ENCODE results near the gene CCNYL1. TPM values are rescaled to one million over a fixed set of nuclear protein-coding genes. Genes with fewer than 3 reads are reported as not detected.
"Not testable (repeated sequence)": the region's sequence is repeated elsewhere in the genome, so short reads cannot be mapped to it uniquely, and the experiment has no call there.

The CCNYL1 gene
- total RNA-seq, 1 experiment from 2014 or later: 4.9 TPM

GRCh38 chr2:207697411-207697810 lies 14.0 kb upstream of the CCNYL1 start:
- no peak for DNase-seq (ENCODE audit: low spot score)

- no peak for DNase-seq (ENCODE audit: low spot score)
Observed at GRCh38 chr2:207698301-207698700, 13.1 kb upstream of the CCNYL1 start.

GRCh38 chr2:207704078-207704477 lies 7.4 kb upstream of the CCNYL1 start:
- DNase-seq (ENCODE audit: low spot score): no peak

DNA sequence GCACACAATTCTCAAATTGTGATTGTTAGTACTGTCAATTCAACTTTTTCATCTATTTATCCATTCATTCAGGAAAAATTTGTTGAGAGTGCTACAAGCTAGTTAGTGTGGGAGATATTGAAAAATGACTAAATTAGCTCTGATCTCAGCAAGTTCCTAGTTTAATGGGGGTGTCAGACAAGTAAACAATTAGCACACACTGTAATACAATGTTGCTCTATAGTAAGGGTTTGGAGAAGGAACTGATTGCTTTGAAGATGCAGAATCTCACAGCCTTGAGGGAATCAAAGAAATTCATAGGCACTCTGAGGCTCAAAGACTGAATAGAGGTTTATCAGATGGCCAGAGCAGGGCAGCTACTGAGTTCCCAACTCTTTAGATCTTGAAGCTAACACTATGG lies 6.8 kb upstream of the CCNYL1 start:
- DNase-seq (ENCODE audit: low spot score): no peak

- DNase-seq (ENCODE audit: low spot score): no peak
Observed at GRCh38 chr2:207706936-207707860, 4.2 kb upstream of the CCNYL1 start.

DNA sequence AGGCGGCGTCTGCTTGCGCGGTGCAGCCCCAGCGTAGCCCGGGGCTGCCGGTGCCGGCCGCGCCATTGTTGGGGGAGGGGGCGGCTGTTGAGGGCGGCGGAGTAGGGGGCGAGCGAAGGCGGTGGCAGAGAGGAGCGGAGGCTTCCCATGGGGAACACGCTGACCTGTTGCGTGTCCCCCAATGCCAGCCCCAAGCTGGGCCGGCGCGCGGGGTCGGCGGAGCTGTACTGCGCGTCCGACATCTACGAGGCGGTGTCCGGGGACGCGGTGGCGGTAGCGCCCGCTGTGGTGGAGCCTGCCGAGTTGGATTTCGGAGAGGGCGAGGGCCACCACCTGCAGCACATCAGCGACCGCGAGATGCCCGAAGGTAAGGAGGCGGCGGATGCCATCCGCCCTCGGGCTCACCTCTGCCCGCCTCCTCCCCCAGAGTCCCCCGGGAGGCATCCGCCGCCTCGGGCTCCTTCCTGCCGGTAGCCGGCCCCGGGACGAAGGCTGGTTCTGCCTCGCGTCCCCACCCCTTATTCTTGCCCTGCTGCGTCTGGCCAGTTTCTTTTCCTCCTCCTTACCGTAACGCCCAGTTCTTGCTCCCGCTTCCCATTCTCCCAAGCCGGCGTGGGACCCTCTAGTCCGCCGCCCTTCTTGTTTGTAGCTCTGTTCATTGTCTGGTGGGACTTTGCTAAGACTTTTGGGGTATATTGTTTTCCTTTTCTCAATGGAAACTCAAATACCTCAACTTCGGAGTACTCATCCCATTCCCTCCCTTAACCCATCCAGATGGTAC lies 500 bp downstream of the CCNYL1 start:
- DNase-seq (ENCODE audit: low spot score): peak; percentile 28

GRCh38 chr2:207716056-207716455 lies 4.6 kb downstream of the CCNYL1 start:
- DNase-seq (ENCODE audit: low spot score): no peak

DNA sequence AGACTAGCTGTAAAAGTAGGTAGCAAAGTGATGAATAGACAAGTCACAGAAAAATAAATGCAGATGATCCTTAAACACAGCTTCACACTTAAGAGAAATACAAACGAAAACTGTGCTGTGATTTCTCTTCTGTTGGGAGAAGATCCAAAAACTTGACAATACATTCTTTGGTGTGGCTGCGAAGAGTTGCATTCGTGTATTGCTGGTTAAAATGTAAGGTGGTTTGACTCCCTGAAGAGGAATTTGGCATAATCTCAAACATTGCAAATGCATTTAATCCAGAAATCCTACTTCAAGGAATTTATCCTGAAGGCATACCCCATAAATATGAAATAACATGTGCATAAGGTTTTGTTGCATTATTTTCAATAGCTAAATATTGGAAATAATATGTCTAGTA lies 7.1 kb downstream of the CCNYL1 start:
- DNase-seq (ENCODE audit: low spot score): no peak

- no peak for DNase-seq (ENCODE audit: low spot score)
Observed at GRCh38 chr2:207719008-207719407, 7.6 kb downstream of the CCNYL1 start.

- not testable (repeated sequence) for DNase-seq (ENCODE audit: low spot score)
Observed at GRCh38 chr2:207719655-207720054, 8.2 kb downstream of the CCNYL1 start.

DNA sequence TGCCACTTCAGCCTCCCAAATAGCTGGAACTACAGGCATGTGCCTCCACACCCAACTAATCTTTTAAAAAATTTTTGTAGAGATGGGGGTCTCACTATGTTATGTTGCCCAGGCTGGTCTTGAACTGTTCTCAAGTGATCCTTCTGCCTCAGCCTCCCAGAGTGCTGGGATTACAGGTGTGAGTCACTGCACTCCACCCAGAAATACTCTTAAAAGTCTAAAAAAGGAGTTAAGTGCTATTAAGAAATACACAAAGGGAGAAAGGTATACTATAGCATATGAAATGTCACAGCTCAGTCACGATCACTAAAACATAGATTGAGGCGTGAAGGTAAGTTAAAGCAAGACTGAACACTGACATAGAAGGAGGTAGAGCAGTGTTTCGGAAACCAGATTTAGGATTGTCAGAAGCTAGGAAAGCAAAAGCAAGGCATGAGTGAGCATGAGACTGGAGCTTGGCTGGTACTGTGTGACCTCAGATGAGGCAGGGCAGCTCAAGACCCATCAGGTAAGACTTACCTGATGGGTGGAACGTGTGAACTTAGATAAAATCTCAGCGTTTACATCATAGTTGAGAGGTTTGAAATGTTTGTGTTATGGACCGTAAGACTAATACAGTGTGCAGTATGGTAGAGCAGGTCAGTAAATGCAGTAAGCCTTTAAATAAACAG lies 9.2 kb downstream of the CCNYL1 start:
- no peak for DNase-seq (ENCODE audit: low spot score)

GRCh38 chr2:207722773-207723424 lies 11.5 kb downstream of the CCNYL1 start:
- no peak for DNase-seq (ENCODE audit: low spot score)

DNA sequence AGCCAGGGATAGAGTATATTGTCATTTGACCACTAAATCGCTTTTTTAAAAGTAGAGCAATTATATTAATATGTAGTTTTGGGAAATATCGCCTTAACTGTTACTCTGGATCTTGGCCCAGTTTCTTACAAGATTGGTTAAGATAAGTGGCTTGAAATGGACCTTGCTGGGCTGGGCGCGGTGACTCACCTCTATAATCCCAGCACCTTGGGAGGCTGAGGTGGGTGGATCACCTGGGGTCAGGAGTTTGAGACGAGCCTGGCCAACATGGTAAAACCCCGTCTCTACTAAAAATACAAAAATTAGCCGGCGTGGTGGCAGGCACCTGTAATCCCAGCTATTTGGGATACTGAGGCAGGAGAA lies 12.0 kb downstream of the CCNYL1 start:
- not testable (repeated sequence) for DNase-seq (ENCODE audit: low spot score)

GRCh38 chr2:207724113-207724512 lies 12.7 kb downstream of the CCNYL1 start:
- DNase-seq (ENCODE audit: low spot score): no peak

DNA sequence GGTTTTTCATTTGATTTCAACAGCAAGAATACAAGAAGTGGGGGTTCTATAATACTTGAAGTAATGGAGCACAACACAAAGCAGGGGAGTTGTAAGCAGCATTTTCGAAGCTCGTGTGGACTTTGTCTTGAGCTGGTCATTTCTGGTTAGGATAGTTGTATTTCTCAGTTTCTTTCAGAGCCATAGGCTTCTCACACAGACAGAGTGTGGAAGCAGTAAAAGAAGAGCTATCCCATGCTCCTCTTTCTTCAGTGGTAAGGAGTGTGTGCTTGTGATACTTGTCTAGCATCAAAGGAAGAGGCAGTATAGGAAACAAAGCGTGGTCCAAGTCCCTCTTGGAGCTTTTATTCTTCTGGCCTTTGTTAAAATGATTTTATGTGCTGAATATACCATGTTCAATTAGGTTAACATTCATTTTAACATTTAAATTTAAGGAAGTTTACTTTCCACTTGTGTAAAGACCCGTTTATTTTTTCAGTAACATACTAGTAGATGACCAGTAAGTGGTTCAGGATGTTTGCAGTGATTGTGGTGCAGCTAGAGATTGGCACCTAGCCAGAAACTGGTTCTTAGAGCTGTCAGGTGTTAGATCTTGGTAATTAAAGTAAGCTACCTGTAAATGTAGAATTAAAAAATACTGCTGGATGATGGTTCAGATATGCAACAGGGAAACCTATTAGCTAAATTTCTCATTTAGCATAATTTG lies 14.6 kb downstream of the CCNYL1 start:
- no peak for DNase-seq (ENCODE audit: low spot score)

GRCh38 chr2:207727261-207727660 lies 15.8 kb downstream of the CCNYL1 start:
- DNase-seq (ENCODE audit: low spot score): no peak

GRCh38 chr2:207729465-207729998 lies 18.1 kb downstream of the CCNYL1 start:
- no peak for DNase-seq (ENCODE audit: low spot score)

- DNase-seq (ENCODE audit: low spot score): no peak
Observed at GRCh38 chr2:207731138-207731537, 19.7 kb downstream of the CCNYL1 start.

DNA sequence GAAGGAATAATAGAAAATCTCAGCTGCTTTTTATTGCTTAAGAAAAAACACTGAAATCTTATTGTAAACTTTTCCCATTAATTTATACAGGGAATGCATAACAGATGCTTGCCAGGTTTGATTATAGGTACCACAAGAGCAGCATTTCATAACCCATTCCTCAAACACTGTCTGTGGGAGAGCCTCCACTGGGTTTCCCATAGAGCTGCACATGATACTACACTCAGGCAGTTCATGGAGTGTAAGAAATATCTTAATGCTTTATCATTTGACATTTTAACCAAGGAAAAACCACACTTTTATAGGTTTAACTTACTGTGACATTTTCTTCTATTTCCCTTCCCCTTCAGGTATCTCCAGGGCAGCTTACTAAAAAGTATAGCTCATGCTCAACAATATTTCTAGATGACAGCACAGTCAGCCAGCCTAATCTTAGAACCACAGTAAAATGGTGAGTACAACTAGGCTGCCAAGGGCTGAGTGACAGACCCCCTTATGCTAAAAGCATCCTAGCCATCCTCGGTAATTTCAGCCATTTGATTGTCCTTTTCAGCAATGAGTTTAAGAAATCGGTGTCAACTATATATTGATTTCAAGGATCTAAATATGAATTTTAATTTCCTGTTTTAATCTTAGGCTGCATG lies 22.3 kb downstream of the CCNYL1 start:
- no peak for DNase-seq (ENCODE audit: low spot score)

DNA sequence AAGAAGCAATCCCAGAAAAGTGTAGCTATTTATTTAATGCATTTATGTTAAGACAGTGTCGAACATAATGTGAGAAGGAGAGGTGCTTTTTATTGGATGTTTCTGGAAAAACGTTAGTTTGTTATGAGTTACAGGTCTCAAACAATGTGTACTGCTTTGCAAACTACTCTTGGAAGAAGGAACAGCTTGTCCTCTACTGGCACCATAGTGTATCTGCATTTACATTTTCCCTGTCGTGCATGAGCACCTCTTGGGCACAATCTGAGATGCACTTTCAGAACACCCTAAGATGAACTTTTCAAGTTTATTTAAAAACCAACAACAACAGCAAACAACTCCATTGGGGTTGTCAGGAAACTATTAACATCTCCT lies 22.8 kb downstream of the CCNYL1 start:
- peak; percentile 24 for DNase-seq (ENCODE audit: low spot score)
